HG02610 (cell line): ENCODE data around the gene ITGB6.
"Not testable (repeated sequence)": the region's sequence is repeated elsewhere in the genome, so short reads cannot be mapped to it uniquely, and the experiment has no call there.

ENCODE experiments used
- ATAC-seq: cut with Tn5 transposase; IDR thresholded peaks from one replicate; pipeline ENCODE4 v1.9.1; 2021; ENCODE audit warnings: mild to moderate bottlenecking, moderate library complexity; ENCODE audit not compliant: unreplicated experiment

The ITGB6 gene

DNA sequence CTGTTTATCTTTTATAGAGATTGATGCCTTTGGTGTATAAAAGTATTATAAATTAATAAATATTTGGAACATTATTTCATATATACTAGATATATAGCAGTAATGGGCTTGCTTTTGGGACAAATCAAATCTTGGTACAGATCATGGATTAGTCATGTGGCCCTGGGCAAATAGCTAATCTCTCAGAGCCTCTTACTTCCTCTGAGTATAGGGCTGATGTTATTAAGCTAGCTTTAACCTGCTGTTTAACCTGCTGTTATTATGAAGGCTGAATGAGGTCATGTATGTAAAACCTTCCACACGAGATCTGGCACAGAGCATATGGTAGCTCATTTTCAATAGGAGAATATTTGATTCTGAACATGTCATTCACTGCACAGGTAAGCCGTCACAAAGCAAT is 5.7 kb downstream of the ITGB6 start:
- no peak for ATAC-seq

DNA sequence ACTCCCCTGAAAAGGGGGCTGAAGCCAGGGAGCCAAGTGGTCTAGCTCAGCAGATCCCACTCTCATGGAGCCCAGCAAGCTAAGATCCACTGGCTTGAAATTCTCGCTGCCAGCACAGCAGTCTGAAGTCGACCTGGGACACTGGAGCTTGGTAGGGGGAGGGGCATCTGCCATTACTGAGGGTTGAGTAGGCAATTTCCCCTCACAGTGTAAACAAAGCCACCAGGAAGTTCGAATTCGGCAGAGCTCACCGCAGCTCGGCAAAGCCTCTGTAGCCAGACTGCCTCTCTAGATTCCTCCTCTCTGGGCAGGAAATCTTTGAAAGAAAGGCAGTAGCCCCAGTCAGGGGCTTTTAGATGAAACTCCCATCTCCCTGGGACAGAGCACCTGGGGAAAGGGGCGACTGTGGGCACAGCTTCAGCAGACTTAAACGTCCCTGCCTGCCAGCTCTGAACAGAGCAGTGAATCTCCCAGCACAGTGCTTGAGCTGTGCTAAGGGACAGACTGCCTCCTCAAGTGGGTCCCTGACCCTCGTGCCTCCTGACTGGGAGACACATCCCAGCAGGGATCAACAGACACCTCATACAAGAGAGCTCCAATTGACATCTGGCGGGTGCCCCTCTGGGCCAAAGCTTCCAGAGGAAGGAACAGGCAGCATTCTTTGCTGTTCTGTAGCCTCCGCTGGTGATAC is 18.8 kb downstream of the ITGB6 start:
- ATAC-seq, result not testable (repeated sequence)

DNA sequence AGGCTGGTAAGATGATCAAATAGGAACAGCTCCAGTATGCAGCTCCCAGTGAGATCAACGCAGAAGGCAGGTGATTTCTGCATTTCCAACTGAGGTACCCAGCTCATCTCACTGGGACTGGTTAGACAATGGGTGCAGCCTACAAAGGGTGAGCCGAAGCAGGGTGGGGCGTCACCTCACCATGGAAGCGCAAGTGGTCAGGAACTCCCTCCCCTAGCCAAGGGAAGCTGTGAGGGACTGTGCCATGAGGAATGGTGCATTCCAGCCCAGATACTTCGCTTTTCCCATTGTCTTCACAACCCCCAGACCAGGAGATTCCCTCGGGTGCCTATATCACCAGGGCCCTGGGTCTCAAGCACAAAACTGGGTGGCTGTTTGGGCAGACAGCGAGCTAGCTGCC is 19.4 kb downstream of the ITGB6 start:
- ATAC-seq, result not testable (repeated sequence)

DNA sequence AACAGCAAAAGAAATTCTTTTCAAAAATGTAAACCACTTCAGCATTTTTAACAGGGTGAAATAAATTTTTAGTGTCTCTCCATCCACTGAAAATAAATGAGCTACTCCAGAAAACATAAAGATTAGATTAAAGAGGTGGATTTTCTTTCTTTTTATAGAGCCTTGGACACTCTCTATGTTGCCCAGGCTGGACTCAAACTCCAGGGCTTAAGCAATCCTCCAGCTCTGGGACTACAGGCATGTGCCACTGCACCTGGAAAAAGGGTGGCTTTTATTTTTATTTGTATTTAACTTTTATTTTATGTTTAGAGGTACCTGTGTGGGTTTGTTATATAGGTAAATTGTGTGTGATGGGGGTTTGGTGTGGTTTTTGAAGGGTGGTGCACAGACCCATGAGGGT is 19.9 kb downstream of the ITGB6 start:
- no peak for ATAC-seq

DNA sequence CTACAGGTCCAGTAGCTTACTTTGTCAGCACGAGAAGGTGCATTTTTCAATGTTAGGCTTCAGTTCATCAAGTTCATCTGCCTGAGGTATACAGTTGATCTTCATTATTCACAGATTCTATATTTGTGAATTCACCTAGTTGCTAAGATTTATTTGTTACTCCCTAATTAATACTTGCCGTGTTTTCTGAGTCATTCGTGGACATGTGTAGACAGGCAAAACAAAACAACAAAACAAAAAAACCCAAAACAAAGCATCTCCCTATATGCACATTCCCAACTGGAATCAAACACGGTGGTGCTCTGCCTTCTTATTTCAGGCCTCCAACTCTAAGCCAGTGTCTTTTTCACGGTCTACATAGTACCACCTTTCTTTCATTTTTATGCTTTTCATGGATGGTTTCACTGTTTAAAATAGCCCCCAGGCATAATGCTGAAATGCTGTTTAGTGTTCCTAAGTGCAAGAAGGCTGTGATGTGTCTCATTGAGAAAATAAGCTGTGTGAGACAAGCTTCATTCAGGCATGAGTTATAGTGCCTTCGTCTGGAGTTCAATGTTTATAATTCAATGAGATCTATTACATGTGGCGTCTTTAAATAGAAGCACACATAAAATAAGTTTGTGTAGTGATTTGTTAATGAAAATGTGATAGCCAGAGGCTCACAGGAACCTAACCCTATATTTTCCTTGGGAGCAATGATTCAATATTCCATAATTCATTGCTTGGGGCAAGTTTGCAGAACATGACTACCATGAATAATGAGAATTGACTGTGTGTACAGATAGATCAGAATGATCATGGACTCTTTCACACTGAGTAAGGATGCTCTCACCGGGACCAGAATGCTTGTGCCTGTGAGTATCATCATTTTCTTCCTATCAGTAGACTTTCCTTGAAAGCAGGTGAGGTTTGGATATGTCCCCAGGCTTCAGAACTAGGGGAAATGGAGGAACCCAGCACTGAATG is 24.6 kb downstream of the ITGB6 start:
- no peak for ATAC-seq

DNA sequence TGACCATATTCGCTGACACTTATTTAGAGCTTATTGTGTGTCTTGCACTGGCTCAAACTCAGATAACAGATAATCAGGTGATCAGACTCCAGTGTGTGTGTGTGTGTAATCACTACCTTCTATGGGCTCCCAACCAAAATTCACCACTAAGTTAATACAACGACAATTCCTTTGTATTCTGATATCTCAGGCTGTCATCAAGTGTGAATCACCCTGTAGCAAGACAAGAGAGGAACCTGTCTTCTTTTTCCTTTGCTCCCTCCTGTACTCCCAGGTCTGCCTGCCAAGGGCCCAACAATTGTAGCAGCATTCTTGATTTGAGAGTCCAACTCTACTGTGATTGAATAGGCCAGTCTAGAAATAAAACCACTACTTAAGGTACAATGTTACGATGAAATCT is 25.8 kb downstream of the ITGB6 start:
- no peak for ATAC-seq

DNA sequence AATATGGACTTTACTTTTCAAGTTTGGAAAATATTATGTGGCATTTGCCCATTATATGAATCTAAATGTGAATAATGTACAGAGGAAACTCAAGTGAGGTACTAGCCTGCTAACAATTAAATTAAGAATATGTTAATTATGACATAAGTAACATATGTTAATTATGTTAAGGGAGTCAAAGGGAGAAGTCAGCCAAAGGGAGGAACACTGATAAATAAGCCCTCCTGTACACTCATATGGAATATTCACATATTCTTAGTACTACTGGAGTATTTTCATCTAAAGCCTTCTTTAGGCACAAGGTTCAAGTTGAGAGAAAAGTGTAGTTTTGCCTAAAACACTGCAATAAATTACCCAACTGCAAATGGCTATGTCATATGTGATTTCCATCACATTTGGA is 30.1 kb downstream of the ITGB6 start:
- ATAC-seq, result no peak

DNA sequence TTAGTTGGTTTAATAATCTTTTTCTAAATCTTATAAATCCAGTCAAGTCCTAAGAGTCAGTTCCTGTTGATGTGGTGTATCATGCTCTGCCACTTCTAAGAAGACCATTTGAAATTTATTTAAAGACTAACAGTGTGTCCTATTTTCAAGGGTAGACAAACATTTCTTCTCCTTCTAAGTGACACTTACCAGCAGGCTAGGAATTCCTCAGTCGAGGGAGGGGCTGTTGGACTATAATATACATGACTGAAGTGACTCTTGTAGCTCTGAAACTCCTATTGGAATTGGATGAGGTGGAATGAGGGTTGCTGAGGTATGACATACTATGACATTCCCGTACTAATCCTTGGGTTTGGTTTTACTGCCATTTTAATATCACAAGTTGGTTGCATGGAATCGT is 30.6 kb downstream of the ITGB6 start:
- no peak for ATAC-seq

DNA sequence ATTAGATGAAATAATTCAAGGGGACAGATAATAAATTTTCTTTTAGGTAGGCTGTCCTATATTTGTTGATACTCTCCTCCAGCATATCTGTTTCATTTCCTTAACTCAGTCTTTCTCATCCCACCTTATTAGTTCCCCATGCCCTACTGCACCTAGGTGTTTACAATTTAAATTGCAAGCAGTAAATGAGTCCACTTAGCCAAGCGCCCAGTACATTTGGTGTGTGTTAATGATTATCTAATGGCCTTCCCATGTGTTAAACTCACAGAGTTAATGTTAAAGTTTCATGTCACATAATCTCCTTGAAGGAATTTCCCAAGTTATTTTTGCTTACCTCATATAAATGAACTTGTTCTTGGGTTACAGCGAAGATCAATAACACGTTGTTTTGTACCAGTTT is 31.2 kb downstream of the ITGB6 start:
- no peak for ATAC-seq

DNA sequence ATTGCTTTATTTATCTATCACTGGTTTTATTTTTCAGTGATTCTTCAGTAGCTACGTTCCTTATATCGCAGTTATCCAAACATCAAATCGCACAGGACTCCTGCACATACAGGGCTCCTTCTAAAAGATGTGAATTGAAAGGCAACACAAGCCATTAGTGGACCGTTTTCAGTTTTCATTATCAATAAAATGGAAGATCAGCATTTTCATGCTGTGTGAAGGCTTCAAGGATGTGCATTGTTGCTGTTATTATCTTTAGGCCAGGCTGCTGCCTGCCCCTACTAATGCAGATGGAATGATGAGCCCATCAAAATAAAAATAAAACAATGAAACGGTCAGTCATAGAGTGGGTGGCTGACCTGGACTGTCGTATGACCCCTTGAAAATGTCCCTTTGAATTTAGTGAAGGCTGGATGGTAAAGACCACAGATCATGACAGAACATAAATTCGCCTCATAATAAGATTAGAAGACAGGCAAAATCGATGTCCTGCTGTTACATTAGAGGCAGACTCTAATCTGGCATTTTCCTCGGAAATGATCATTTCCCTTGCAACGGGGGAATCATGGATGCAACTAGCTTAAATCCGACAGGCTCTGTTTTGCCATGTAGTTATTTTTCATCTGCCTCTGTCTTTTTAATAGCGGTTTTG is 32.9 kb downstream of the ITGB6 start:
- no peak for ATAC-seq

DNA sequence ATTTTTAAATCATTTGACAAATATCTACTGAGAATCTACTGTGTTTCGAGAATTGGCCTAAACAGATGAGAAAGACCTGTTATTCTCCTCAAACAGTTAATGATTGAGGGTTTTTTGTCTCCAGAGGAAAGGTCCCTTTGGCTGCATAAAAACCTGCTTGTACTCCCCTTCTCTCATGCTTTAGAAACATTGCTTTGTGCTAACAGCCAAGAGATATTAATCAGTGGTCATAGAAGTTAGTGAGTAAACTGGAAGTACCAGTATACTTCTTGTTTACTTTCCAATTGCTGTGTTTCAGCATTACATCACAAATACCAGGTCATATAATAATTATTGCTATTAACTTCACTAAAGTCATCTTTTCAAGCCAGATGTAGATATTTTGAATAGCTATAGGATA is 34.1 kb downstream of the ITGB6 start:
- ATAC-seq, result no peak

DNA sequence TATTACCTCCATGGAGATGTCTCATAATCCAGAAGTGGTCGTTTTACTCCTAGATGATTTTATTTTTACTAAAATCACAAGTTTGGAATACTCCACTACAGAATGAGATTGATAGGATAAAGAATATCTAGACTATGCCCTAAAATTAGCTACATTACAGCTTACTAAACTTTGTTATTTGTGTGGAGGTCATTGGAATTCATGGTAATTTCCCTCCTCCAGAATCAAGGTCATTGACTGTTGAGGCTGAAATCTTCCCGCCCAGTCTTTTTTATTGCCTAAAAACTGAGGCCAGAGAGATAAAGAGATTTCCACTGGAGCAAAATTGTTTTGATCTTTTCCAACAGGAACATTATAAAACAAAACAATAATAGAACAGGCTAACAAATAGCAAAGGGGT is 35.0 kb downstream of the ITGB6 start:
- no peak for ATAC-seq

DNA sequence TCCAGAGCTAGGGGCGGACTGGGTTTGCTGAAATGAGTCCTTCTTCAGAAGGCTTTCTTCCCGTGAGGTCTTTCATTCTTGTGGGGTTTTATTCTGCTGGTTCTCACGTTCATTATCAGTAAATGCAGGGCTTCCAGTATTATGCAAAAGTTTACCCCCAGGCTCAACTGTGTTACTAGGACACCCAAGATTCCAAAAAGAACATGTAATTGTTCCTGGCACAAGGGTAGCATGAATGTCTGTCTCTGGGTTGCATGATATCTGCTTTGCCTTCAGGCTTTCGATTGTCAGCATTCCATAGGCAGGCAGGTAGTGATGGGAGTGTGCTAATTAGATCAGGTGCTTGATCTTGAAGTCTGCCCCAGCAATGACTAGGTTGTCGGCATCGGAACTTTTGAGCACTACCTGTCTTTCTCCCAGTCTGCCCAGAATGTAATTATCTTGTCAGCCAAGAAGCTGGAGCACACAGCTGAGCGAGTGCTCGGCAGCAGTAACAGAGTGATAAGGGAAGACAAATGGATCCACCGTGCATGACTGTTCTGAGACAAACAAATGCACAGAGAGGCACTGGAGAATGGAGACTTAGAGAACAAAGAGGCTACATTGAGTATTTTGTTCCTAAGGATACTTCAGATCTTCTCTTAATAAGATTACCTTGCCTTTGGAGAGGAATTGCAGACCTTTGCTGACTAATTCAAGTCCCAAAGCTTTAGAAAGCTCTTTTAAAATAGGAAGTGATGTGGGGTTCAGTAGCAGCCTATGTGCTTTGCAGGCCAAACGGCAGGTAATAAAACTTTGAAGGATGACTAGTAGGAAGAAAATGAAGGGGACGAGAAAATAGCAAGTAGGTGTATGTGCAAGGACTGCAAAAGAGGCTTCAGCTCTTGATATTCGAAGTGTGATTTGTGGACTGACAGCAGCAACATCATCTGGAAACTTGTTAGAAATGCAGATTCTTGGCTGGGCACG is 41.9 kb downstream of the ITGB6 start:
- ATAC-seq, result no peak

DNA sequence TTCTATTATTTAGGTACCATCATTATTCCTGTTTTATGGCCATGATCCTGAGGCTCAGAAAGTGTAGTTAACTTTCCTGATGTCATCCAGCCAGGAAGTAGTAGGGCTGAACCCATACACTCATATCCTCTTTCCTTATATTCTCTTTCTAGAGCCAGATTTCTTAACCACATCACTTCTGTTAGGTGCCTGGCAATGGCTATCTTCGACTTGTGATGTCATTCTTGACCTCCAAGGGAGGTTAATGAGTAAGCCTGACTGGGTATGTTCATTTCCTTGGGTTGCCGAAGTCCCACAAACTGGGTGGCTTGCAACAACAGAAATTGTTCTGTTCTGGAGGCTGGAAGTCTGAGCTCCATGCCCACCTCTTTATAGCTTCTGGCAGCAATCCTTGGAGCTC is 43.4 kb downstream of the ITGB6 start:
- ATAC-seq, result no peak

DNA sequence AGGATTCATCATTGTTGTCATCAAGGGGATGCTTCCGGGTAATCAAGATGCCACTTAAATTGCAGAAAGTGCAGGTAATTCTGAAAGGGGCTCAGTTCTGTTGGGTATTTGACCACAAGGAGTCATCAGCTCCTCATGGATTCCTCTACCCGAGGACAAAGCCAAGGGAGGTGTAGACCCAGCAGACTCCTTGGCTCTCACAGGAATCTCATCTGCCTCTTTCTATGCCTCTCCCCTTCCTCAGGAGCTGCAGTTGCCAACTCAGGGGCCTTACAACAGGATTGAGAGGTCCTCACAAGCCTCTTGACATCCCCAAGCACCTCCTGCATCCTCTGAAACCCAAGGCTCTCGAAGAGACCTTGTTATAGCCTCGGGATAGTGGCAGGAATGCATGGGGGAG is 44.0 kb downstream of the ITGB6 start:
- no peak for ATAC-seq

DNA sequence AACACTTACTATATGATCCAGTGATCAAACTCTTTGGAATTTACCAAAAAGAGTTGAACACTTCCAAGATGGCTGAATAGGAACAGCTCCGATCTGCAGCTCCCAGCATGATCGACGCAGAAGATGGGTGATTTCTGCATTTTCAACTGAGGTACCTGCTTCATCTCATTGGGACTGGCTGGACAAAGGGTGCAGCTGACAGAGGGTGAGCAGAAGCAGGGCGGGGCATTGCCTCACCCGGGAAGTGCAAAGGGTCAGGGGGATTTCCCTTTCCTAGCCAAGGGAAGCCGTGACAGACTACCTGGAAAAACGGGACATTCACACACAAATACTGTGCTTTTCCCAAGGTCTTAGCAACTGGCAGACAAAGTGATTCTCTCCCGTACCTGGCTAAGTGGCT is 51.7 kb downstream of the ITGB6 start:
- not testable (repeated sequence) for ATAC-seq

DNA sequence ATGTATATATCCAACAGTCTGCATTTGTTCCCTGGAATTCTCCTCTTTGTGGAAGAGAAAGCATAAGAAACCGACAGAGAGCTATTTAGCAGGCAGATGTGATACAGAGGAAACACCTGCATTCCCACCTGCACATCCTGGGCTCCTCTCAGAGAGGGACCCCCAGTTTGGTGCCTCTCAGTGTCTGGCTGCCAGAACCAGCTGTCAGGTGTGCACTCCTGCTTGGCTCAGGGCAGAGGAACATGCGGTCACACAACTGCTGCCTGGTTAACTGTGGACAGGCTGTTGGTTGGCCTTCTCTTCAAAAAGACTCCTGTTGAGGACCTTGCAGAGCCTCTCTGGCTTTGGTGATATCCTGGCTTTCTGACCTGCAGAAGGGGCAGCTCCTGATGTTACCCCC is 54.6 kb downstream of the ITGB6 start:
- ATAC-seq, result no peak

DNA sequence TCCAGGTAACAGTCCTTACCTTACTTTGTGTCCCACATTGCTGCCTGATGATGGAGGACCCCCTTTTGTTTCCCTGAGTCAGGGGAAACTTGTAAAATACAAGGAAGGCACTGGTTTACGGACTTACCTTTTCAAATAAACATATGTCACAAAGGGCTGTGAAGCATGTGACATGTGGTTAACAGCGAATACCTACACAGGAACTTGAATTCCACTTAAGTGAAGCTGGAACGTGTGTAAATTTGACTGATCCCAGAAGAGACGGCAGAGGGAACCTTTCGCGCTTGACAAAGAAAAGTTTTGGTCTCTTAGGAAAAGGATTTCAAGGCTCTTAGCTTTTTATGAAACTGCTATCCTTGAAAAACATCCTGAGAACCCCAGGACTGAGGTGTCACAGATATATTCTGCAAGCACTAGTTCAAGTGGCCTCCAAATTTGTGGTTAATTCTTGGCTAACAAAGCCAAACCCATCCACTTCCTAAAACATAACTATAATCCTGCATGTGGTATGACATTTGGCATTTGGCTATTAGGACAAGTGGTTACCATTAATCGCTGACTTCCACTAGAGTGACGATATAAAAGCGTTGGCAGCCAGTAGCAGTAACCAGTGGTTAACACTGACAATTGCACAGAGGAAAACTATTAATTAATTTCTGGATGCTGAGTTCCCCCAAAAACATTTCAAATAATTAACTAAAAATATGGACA is 55.6 kb downstream of the ITGB6 start:
- ATAC-seq, result no peak

DNA sequence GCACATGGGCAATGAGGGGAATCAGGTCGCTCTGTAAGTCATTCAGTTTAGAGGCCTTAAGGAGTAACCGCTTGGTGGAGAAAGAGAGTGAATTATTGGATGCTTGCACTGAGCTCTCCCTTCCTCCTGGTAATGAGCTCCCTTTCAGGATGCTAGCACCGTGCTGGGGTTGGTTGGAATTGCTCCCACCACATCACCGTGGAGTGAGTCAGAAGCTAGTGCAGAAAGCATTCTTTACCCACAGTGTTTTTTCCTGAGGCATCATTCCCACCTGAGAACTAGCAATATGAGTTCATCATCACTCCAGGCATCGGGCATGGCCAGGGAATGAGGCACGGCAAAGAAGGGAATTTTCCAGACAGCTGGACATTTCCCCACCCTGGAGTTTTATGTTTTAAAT is 57.6 kb downstream of the ITGB6 start:
- ATAC-seq, result no peak

DNA sequence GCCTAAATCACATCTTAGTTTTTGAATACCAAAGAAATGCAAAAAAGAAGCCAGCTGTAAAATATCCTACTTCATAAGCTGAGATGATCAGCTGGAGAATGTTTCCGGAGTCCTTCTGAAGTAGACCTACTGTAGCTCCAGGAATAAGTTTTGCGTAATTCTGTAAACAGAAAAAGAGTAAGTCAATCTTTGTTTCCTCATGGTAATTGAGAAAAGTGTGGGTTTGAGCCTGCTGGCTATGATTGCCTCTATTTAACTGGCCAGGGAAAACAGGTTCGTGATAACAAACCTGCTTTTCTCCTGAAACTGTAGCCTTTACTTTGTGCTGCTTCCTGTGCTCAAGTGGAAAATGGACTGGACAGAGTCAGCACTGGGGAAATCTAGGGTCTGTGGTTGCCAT is 58.2 kb downstream of the ITGB6 start:
- ATAC-seq, result no peak
